GM12878 (cell line): ENCODE measurements around the gene SF3B5. TPM values are rescaled to one million over a fixed set of nuclear protein-coding genes. Genes with fewer than 3 reads are reported as not detected.

ENCODE experiments used
- CUX1 ChIP-seq: IDR thresholded peaks from 2 replicates; pipeline ENCODE4 v1.6.1; 2012; ENCODE audit warnings: improper control_type of control experiment, low read depth, low read length; ENCODE audit not compliant: insufficient replicate concordance
- DPF2 ChIP-seq: fragments of 450-650 bp; IDR thresholded peaks from 2 replicates; pipeline ENCODE4 v1.6.1; 2017; ENCODE audit warnings: mild to moderate bottlenecking
- MEF2A ChIP-seq: IDR thresholded peaks from 2 replicates; pipeline ENCODE4 v1.6.1; 2011; ENCODE audit warnings: low read depth, mild to moderate bottlenecking, low read length, moderate library complexity; ENCODE audit not compliant: insufficient read depth
- MEF2B ChIP-seq: fragments of 450-650 bp; IDR thresholded peaks from 2 replicates; pipeline ENCODE4 v1.6.1; 2018; ENCODE audit warnings: mild to moderate bottlenecking, moderate library complexity; ENCODE audit not compliant: partially characterized antibody, poor library complexity, severe bottlenecking
- RELA ChIP-seq: fragments of 450-650 bp; IDR thresholded peaks from 2 replicates; pipeline ENCODE4 v1.8.0; 2014; ENCODE audit warnings: borderline replicate concordance; ENCODE audit not compliant: partially characterized antibody
- SIX5 ChIP-seq: IDR thresholded peaks from 2 replicates; pipeline ENCODE4 v1.6.1; 2011; ENCODE audit warnings: mild to moderate bottlenecking, low read depth, low read length, moderate library complexity; ENCODE audit not compliant: severe bottlenecking
- ZBTB11 ChIP-seq: fragments of 450-650 bp; formaldehyde crosslinking; IDR thresholded peaks from 2 replicates; pipeline ENCODE4 v1.5.0; 2022; ENCODE audit warnings: mild to moderate bottlenecking, missing genetic modification characterization
- ZBTB33 ChIP-seq: fragments of 450-650 bp; IDR thresholded peaks from 2 replicates; pipeline ENCODE4 v1.6.1; 2017; ENCODE audit warnings: mild to moderate bottlenecking
- polyA plus RNA-seq, 11 experiments: library from polyadenylated mRNA; depleted of rRNA in 4 of 11; unstranded in 6 of 11; stranded (reverse) in 5 of 11; fragments of >200 nt; fragmentation: Nextera tagmentation in 4 of 11; fragmentation: Illumina TruSeq in 1 of 11; extraction: Ambion mirVana in 4 of 11; extraction: Trizol in 1 of 11; gene quantifications; 1 replicate in 1 of 11; 2 replicates in 10 of 11; pipeline versions ENCODE4 v1.2.1 to v1.2.3, GENCODE V29; 2011 to 2016; ENCODE audit warnings: inconsistent platforms in 2 of 11, missing spikeins in 2 of 11, low read depth in 1 of 11
- total RNA-seq, 4 experiments: library from RNA; depleted of rRNA in 3 of 4; stranded (reverse); fragments of >200 nt in 3 of 4; fragmentation: Illumina TruSeq in 1 of 4; extraction: Trizol in 1 of 4; gene quantifications; 2 replicates each; pipeline versions ENCODE4 v1.2.1 to v1.2.3, GENCODE V29; 2013 to 2021

Gene SF3B5
- total and polyA plus RNA-seq, 10 of the 15 experiments (the other 5 are each of a cell fraction or from before 2014, with no cell fraction given) = 220 to 864 (median 341) TPM

DNA sequence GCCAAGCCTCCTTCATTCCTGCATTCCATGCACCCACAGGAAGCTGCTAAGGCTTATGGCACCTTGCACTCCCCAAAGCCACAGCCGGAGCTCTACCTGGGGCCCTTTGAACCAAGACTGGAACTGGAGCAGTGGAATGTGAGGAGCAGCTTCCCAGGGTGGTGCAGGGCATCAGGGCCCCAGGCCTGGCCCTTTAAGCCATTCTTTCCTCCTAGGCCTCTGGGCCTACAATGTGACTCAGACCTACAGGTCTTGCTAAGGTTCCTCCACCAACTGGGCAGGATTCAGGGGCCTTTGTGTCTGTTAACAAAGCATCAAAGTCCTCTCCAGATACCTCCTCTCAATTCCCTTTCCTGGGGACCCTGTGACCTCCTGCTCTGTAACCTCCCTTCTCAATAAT lies 36.2 kb downstream of the SF3B5 start (continued):
- no peak for TF ChIP-seq ZBTB33
- no peak for TF ChIP-seq RELA
- TF ChIP-seq ZBTB11 = no peak
- TF ChIP-seq CUX1 = no peak
- no peak for TF ChIP-seq MEF2A
- no peak for TF ChIP-seq MEF2B
- no peak for TF ChIP-seq DPF2
- TF ChIP-seq SIX5 = no peak
